GM19025 (cell line): ENCODE measurements around the gene CBFA2T3.

Experiments
- ATAC-seq: cut with Tn5 transposase; IDR thresholded peaks from one replicate; pipeline ENCODE4 v1.9.1; 2021; ENCODE audit warnings: mild to moderate bottlenecking, low read depth, moderate library complexity; ENCODE audit not compliant: unreplicated experiment

CBFA2T3 gene

DNA sequence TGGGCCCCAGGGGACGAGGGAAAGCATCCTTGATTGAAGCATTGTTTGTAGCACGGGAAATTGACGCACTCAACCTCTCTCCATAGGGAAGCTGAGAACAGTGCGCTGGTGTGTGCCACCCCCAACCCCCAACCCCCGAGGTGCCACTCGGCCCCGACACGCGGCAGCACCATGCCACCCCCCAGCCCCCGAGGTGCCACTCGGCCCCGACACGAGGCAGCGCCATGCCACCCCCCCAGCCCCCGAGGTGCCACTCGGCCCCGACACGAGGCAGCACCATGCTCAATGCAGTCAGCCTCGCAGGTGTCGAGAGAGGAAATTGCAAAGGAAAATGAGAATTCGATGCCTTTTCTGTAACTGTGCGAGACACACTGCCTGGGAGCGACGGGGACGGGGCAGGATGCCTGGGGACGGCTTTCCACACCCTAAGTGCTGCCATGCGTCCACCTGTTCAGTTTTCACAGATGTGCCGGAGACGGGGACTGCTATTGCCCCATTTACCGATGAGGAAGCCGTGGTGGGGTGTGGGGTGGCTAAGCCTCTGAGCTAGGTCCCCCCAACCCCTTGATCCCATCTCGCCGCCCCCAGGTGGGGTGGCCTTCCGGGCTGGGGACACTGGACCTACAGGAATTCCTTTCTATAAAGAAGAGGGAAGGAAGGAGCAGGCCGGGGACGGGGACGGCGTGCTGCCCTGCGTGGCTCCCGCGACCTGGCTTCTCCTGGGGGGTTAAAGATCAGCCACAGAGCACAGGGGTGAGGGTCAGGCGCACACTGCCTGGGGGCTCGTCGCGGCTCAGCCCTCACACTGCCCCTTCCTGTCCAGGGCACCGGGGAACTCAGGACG is 9.8 kb downstream of the CBFA2T3 start:
- no peak for ATAC-seq

GRCh38 chr16:88965826-88966480 is 11.1 kb downstream of the CBFA2T3 start:
- ATAC-seq, result no peak

GRCh38 chr16:88965411-88965810 is 11.6 kb downstream of the CBFA2T3 start:
- ATAC-seq, result no peak

GRCh38 chr16:88964636-88965035 is 12.4 kb downstream of the CBFA2T3 start:
- ATAC-seq, result no peak

GRCh38 chr16:88963583-88963982 is 13.4 kb downstream of the CBFA2T3 start:
- ATAC-seq, result no peak

DNA sequence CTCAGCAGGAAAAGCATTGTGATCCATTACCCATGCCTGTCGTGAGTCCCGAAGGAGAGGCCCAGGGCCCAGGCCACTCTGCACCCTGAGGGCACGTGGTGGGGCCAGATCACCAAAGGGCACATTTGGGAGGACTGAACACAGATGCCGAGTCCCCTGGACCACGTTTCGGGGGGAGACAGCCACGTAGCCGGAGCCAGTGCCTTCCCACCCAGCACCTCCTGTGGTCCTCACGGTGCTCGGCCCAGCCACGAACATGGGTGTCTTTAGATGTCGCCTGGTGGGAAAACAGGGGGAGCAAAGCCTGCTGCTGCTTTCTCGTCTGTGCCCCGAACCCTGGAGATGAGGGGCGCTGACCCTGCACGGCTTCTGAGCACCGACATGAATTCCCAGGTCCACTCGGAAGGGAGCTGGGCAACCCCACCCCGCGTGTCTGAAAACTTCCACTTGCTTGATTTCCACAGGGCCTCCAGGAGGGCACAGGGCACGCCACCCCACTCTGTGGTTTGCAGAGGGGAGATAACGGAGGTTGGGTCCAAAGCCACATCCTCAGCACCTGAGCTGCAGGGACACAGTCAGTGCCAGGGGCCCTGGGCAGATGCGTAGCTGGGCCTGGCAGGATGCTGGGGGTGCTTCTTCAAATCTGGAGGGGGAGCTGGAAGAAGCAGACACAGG is 14.4 kb downstream of the CBFA2T3 start:
- no peak for ATAC-seq

GRCh38 chr16:88961011-88961410 is 16.0 kb downstream of the CBFA2T3 start:
- ATAC-seq, result no peak

GRCh38 chr16:88960516-88960915 is 16.5 kb downstream of the CBFA2T3 start:
- no peak for ATAC-seq

DNA sequence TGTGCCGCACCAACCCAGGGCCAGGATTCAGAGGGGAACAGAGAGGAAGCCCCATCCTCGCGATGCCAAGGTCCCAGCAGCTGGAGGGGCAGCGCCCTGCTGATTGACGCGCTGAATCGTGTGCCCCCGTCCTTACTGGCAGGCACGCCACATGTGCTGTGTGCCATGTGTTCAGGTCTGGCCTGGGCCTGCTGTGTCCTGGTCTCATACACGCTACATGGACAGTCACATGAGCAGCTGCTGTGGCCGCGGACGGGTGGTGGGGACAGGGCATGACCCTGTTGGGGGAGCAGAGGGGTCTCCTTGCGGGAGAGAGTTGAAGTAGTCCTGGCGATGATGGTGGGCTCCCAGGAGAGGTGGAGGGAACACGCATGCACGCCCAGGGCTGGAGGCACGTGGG is 18.0 kb downstream of the CBFA2T3 start:
- ATAC-seq, result no peak

GRCh38 chr16:88957887-88958577 is 19.0 kb downstream of the CBFA2T3 start:
- ATAC-seq, result no peak

GRCh38 chr16:88957433-88957767 is 19.6 kb downstream of the CBFA2T3 start:
- no peak for ATAC-seq

DNA sequence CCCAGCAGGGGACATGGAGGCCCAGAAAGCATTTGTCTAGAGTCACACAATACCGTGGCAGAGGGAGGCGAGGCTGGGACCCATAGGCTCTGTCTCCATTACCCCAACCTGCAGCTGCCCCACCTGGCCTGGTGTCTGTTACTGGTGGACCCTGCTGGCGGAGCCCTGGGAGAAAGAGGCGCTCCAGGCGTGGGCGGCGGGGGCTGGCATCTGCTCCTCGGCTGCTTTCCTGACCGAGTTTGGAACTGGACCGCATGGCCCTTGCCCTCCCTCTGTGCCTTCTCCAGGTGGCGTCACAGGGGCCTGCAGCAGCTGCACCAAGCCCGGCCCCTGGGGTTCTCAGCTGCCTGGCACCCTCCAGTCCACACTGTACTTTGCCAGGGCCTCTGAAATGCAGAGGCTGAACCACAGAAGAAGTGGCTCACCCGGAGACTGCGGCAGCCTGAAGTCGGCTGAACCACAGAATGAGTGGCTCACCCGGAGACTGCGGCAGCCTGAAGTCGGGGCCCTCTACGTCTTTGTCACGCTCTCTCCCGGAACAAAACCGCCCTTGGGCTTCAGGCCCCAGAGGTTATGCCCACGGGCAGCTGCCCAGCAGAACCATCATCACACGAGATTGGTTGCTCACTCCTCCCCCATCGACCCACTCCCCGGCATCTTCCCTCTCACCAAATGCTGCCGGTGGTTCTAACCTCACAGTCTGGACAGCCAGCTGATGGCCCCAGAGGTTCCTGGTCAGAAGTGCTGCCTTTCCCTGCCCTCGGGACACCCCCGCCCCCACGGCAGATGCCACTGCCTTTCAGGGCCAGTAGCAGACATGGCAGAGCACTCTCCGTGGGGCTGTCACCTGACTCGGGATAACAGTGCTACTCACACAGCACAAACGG is 20.2 kb downstream of the CBFA2T3 start:
- no peak for ATAC-seq

- ATAC-seq, result no peak
Measured at GRCh38 chr16:88955906-88956305, 21.1 kb downstream of the CBFA2T3 start.

DNA sequence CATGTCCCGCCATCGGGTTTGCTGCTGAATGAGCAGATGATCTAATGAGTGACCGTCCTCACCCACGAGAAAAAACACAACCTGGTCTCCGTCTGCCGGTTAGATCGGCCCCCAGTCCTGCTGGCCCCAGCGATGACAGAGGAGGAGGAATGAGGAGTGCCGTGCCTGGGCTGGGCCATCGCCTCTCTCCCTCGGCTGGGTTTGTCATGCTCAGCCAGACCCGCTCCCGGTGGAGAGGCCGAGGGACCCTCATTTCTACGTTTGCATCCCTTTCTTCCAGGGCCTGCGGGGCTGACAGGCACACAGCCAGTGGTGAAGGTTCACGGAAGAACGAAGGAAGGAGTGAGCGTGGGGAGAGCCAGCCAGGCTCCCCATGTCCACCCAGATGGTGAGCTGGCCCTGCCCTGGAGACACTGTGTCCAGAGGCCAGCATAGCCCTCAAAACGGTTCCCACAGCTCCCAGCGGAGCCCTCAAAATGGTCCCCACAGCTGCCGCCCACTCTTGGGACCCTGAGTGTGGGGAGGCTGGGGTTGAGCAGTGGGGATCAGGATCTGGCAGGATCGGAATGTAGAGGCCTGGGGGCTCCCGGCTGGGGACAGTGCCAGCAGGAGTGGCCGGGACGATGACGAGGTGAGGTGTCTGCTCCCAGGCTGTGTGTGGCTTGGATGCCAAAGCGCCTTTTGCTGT is 23.9 kb downstream of the CBFA2T3 start:
- ATAC-seq, result no peak

DNA sequence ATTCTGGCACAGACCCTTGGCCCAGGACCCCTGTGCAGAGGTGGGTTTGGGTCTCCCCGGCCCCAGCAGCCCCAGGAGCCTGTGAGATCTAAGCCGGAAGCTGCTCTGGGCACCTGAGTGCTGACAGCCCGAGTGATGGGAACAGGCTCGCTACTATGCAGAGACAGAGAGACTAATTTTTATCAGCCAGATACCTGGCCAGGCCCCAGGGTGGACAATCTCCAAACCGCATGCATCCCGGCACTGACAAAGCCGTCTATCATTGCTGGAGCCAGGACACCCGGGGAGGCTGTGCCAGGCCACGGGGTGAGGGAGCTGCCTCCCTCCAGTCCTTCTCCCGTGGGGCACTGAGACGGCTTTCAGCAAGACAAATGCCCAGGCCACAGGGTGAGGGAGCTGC is 25.0 kb downstream of the CBFA2T3 start:
- ATAC-seq, result no peak

DNA sequence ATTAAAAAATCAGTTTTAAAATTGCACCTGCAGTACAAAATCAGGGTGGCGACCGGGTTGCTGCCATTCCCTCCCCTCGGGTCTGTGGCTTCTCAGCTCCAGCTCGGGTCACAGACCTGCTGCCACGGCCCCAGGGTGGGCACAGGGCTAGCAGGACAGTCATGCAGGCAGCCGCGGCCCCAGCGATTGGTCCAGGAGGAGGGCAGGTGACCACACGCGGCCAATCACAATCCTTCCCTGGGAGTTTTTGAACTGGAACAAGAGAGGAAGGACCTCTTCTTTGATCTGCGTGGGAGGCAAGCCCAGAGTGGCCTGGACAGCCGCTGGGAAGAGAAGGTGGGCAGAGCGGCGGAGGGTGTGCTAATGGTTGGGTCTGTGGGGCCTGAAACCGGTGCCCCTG is 25.5 kb downstream of the CBFA2T3 start:
- no peak for ATAC-seq

DNA sequence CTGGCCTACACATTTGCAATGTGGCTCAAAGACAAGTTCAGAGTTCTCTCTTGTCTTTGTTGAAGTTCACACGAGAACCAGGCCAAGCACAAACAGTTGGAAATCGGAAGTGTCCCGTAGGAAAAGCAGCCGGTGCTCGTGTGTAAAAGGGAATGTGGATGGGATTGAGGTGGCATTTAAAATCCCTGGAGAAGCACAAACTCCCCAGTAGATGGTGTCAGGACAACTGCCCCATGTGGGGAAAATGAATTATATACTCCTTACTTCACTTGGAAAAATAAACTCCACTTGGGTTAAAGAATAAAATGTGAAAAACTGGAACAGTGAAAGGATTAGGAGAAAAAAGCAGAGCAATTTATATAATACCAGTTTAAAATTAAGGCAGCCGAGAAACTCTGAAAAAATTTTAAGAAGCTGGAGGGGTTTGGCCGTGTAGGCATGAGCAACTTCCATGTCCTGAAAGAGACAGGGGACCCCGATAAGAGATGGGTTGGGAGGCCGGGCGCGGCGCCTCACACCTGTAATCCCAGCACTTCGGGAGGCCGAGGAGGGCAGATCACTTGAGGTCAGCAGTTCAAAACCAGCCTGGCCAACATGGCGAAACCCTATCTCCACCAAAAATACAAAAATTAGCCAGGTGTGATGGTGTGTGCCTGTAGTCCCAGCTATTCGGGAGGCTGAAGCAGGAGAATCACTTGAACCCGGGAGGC is 28.1 kb downstream of the CBFA2T3 start:
- no peak for ATAC-seq

DNA sequence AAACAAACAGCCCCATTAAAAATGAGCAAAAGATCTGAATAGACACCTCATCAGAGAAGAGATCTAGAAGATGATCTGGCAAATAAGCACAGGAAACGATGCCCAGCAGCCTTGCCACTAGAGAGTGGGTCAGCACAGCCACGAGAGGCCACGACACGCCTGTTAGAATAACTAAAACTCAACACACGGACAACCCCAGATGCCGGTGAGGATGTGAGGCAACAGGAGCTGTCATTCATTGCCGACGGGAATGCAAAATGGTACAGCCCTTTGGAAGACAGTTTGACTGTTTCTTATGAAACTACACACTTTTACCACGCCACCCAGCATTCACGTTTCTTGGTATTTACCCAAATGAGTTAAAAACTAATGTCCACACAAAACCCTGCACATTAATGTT is 31.5 kb downstream of the CBFA2T3 start:
- no peak for ATAC-seq

GRCh38 chr16:88943741-88944140 is 33.3 kb downstream of the CBFA2T3 start:
- no peak for ATAC-seq
